HL-60 (cell line): ENCODE data around the gene HOXB3.

Experiments used
- CTCF ChIP-seq: IDR thresholded peaks from one replicate; pipeline ENCODE4 v1.5.1; 2011; ENCODE audit warnings: low read length, control low read depth, inconsistent platforms; ENCODE audit not compliant: insufficient read depth
- GABPA ChIP-seq: IDR thresholded peaks from 2 replicates; pipeline ENCODE4 v1.6.1; 2012; ENCODE audit warnings: low read depth
- POLR2AphosphoS5 ChIP-seq: IDR thresholded peaks from 2 replicates; pipeline ENCODE4 v1.6.1; 2012; ENCODE audit warnings: low read depth
- REST ChIP-seq: IDR thresholded peaks from 2 replicates; pipeline ENCODE4 v1.6.1; 2012; ENCODE audit warnings: low read depth; ENCODE audit not compliant: insufficient replicate concordance

DNA sequence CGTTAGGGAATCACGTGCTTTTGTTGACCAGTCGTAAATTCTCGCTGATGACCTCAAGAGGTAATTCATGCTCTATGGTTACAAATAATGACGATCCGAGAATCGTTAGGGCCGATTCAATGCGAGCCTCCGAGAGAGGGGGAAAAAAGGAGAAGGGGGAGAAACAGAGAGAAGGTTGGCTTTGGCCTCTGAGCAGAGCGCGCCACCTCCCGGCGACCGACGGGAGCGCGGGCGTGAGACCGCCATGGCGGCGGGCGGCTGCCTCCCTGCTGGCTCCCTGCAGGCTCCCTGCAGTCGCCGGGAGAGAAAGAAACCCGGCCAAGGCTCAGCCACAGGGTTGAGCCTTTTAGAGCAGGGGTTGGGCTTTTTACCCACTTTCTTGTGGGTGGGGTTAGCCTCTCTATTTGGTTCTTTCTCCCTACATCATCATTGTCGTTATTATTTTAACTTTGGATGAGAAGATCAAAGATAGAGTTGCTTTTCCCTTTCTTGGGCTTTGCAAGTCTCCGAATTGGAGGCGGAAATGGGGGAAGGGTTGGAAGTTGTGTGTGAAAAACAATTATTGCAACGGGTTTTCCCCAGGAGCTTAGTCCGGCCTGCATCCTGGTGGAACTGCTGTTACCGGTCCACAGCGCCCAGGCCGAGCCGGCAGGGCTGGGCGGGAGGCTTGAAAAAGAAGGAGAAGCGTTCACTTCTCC lies 3.9 kb upstream of the HOXB3 start:
- TF ChIP-seq CTCF (peak; percentile 63), GABPA (no peak), REST (no peak), POLR2AphosphoS5 (no peak)
